Activated T-helper 2 cell treated with anti-CD3 and anti-CD28 coated beads, Interferon-gamma antibody, Interleukin-2, Interleukin-4, amounts not matched to agents 10 μg/mL and 5 μg/mL and 100 μg/mL, durations not matched to agents 14 hours and 24 hours and 36 hours (primary cell): Measurements from ENCODE around the gene NFS1. TPM values are rescaled to one million over a fixed set of nuclear protein-coding genes. Genes with fewer than 3 reads are reported as not detected.
"Not testable (repeated sequence)": the region's sequence is repeated elsewhere in the genome, so short reads cannot be mapped to it uniquely, and the experiment has no call there.

Experiments used
- DNase-seq: peaks from one replicate; pipeline ENCODE4 v3.0.0; 2021; ENCODE audit warnings: low spot score
- H3K27ac Mint-ChIP-seq: one replicate; pipeline ENCODE4 v1.8.0; 2021; ENCODE audit warnings: mixed read lengths
- H3K27me3 Mint-ChIP-seq: one replicate; pipeline ENCODE4 v1.8.0; 2021; ENCODE audit warnings: low read depth, mixed read lengths
- H3K36me3 Mint-ChIP-seq: one replicate; pipeline ENCODE4 v1.8.0; 2021; ENCODE audit warnings: low read depth, mixed read lengths
- H3K4me1 Mint-ChIP-seq: one replicate; pipeline ENCODE4 v1.8.0; 2021; ENCODE audit warnings: low read depth, mixed read lengths
- H3K4me3 Mint-ChIP-seq: one replicate; pipeline ENCODE4 v1.8.0; 2021; ENCODE audit warnings: low read depth, mild to moderate bottlenecking, moderate library complexity, mixed read lengths
- H3K9me3 Mint-ChIP-seq: one replicate; pipeline ENCODE4 v1.8.0; 2021; ENCODE audit warnings: mixed read lengths
- intact Hi-C: fragments of 100-400 bp; cut with micrococcal nuclease; formaldehyde crosslinking; loops from one replicate; pipeline ENCODE4 v1.15.1; 2023
- total RNA-seq: library from RNA; stranded (reverse); gene quantifications from 2 replicates; pipeline ENCODE4 v1.2.3, GENCODE V29; 2022

The NFS1 gene
- total RNA-seq, 1 donor from 2014 or later = 39.1 TPM

GRCh38 chr20:35723652-35724320, 24.6 kb upstream of the NFS1 start:
- H3K27me3 Mint-ChIP-seq, H3K27ac Mint-ChIP-seq, DNase-seq, H3K9me3 Mint-ChIP-seq, H3K4me3 Mint-ChIP-seq, intact Hi-C loops: not testable (repeated sequence)
- peaks cover 85% of the 10 kb centered on the region for H3K36me3 Mint-ChIP-seq
- peaks cover 19% of the 10 kb centered on the region for H3K4me1 Mint-ChIP-seq

- H3K27me3 Mint-ChIP-seq, DNase-seq, H3K4me3 Mint-ChIP-seq, H3K27ac Mint-ChIP-seq, intact Hi-C loops, H3K9me3 Mint-ChIP-seq: not testable (repeated sequence)
- peaks cover 19% of the 10 kb centered on the region for H3K4me1 Mint-ChIP-seq
- peaks cover 86% of the 10 kb centered on the region for H3K36me3 Mint-ChIP-seq
These were observed 24.1 kb upstream of the NFS1 start for GRCh38 chr20:35723275-35723639.

- H3K4me1 Mint-ChIP-seq = peaks cover 16% of the 10 kb centered on the region
- H3K9me3 Mint-ChIP-seq = no peaks in the 10 kb centered on the region
- H3K36me3 Mint-ChIP-seq = peaks cover 85% of the 10 kb centered on the region
- DNase-seq = no peak
- H3K4me3 Mint-ChIP-seq = no peak overlapping the region
- no peaks in the 10 kb centered on the region for H3K27me3 Mint-ChIP-seq
- intact Hi-C loops = no loop called here
- H3K27ac Mint-ChIP-seq = peak overlapping the region; percentile 1
These were observed 22.5 kb upstream of the NFS1 start for GRCh38 chr20:35721621-35722020.

- intact Hi-C loops = no loop called here
- H3K27ac Mint-ChIP-seq = no peak overlapping the region
- DNase-seq = no peak
- no peaks in the 10 kb centered on the region for H3K9me3 Mint-ChIP-seq
- H3K4me3 Mint-ChIP-seq = no peak overlapping the region
- H3K36me3 Mint-ChIP-seq = peaks cover 84% of the 10 kb centered on the region
- H3K27me3 Mint-ChIP-seq = no peaks in the 10 kb centered on the region
- H3K4me1 Mint-ChIP-seq = peaks cover 16% of the 10 kb centered on the region
These were observed 22.1 kb upstream of the NFS1 start for GRCh38 chr20:35721219-35721618.

- no peak for DNase-seq
- H3K36me3 Mint-ChIP-seq = peaks cover 83% of the 10 kb centered on the region
- H3K27me3 Mint-ChIP-seq = no peaks in the 10 kb centered on the region
- H3K27ac Mint-ChIP-seq = no peak overlapping the region
- H3K4me3 Mint-ChIP-seq = no peak overlapping the region
- intact Hi-C loops = no loop called here
- no peaks in the 10 kb centered on the region for H3K9me3 Mint-ChIP-seq
- H3K4me1 Mint-ChIP-seq = peaks cover 18% of the 10 kb centered on the region
These were observed 21.3 kb upstream of the NFS1 start for GRCh38 chr20:35720165-35721123.

- H3K36me3 Mint-ChIP-seq = peaks cover 81% of the 10 kb centered on the region
- intact Hi-C loops = no loop called here
These were observed 20.6 kb upstream of the NFS1 start for GRCh38 chr20:35719717-35720116.

GRCh38 chr20:35718972-35719635, 20.0 kb upstream of the NFS1 start:
- DNase-seq = no peak
- Mint-ChIP-seq H3K27ac (no peak overlapping the region), H3K36me3 (peaks cover 82% of the 10 kb centered on the region), H3K9me3 (no peaks in the 10 kb centered on the region), H3K27me3 (no peaks in the 10 kb centered on the region), H3K4me1 (peaks cover 24% of the 10 kb centered on the region), H3K4me3 (no peak overlapping the region)
- intact Hi-C loops = no loop called here

More at GRCh38 chr20:35719717-35720116, 20.6 kb upstream of the NFS1 start:
- H3K9me3 Mint-ChIP-seq = no peaks in the 10 kb centered on the region
- no peaks in the 10 kb centered on the region for H3K27me3 Mint-ChIP-seq
- no peak overlapping the region for H3K4me3 Mint-ChIP-seq
- H3K27ac Mint-ChIP-seq = no peak overlapping the region
- no peak for DNase-seq
- H3K4me1 Mint-ChIP-seq = peaks cover 21% of the 10 kb centered on the region

- Mint-ChIP-seq H3K4me1 (peaks cover 26% of the 10 kb centered on the region), H3K36me3 (peaks cover 82% of the 10 kb centered on the region)
- H3K27ac Mint-ChIP-seq, DNase-seq, intact Hi-C loops, H3K4me3 Mint-ChIP-seq, H3K27me3 Mint-ChIP-seq, H3K9me3 Mint-ChIP-seq: not testable (repeated sequence)
These were observed 19.2 kb upstream of the NFS1 start for GRCh38 chr20:35718321-35718720.

GRCh38 chr20:35716330-35716729, 17.2 kb upstream of the NFS1 start:
- Mint-ChIP-seq H3K9me3 (no peaks in the 10 kb centered on the region), H3K36me3 (peaks cover 78% of the 10 kb centered on the region), H3K27me3 (no peaks in the 10 kb centered on the region), H3K4me1 (peaks cover 33% of the 10 kb centered on the region), H3K4me3 (no peak overlapping the region), H3K27ac (no peak overlapping the region)
- DNase-seq = no peak
- intact Hi-C loops = no loop called here

- Mint-ChIP-seq H3K27me3 (no peaks in the 10 kb centered on the region), H3K9me3 (no peaks in the 10 kb centered on the region), H3K4me1 (peaks cover 40% of the 10 kb centered on the region), H3K4me3 (no peak overlapping the region), H3K27ac (no peak overlapping the region), H3K36me3 (peaks cover 79% of the 10 kb centered on the region)
- intact Hi-C loops = no loop called here
- DNase-seq = no peak
These were observed 16.5 kb upstream of the NFS1 start for GRCh38 chr20:35715652-35716051.

GRCh38 chr20:35714127-35714526, 15.0 kb upstream of the NFS1 start:
- Mint-ChIP-seq H3K9me3 (no peaks in the 10 kb centered on the region), H3K36me3 (peaks cover 81% of the 10 kb centered on the region), H3K27me3 (no peaks in the 10 kb centered on the region), H3K4me1 (peaks cover 36% of the 10 kb centered on the region), H3K4me3 (no peak overlapping the region), H3K27ac (no peak overlapping the region)
- DNase-seq = no peak
- intact Hi-C loops = no loop called here

- H3K27me3 Mint-ChIP-seq, H3K4me3 Mint-ChIP-seq, H3K9me3 Mint-ChIP-seq, intact Hi-C loops, H3K27ac Mint-ChIP-seq, DNase-seq: not testable (repeated sequence)
- H3K36me3 Mint-ChIP-seq = peaks cover 83% of the 10 kb centered on the region
- H3K4me1 Mint-ChIP-seq = peaks cover 40% of the 10 kb centered on the region
These were observed 14.0 kb upstream of the NFS1 start for GRCh38 chr20:35713120-35713519.
